ENCODE measurements around the gene KREMEN1. TPM values are rescaled to one million over a fixed set of nuclear protein-coding genes. Genes with fewer than 3 reads are reported as not detected.

Gene KREMEN1
- total RNA-seq, 1 experiment from 2014 or later: 5.8 TPM

- Mint-ChIP-seq H3K4me3 (peak overlapping the region; percentile 77), H3K9me3 (no peaks in the 10 kb centered on the region), H3K36me3 (no peaks in the 10 kb centered on the region), H3K27me3 (ENCODE audit: low read depth) (no peaks in the 10 kb centered on the region), H3K4me1 (peaks cover 39% of the 10 kb centered on the region), H3K27ac (peak overlapping the region; percentile 98; the same call in 1 of the 2 replicates)
- ChIA-PET CTCF (interaction anchor here (0.6 to 3.2 kb wide), 14 partner anchors 10 to 257 kb away, joined by 3 to 34 read pairs (median 4); no protein-coding TSS in a partner anchor), POLR2A (interaction anchor here (2.3 kb wide), 1 partner anchor 26 kb away, joined by 8 read pairs; no protein-coding TSS in a partner anchor)
- TF ChIP-seq E2F5 (CRISPR knock-in tag; IDR thresholded peaks at IDR 0.05): no peak; the same call in 1 of the 2 replicates
- TF ChIP-seq MAX (CRISPR knock-in tag; IDR thresholded peaks at IDR 0.05): no peak
- no peak for TF ChIP-seq ATF2 (CRISPR knock-in tag; IDR thresholded peaks at IDR 0.05; ENCODE audit: borderline replicate concordance, low read depth)
- no peak for TF ChIP-seq MLX (CRISPR knock-in tag; IDR thresholded peaks at IDR 0.05)
- peak; percentile 63; the same call in 1 of the 2 replicates for TF ChIP-seq ZNF263 (CRISPR knock-in tag; IDR thresholded peaks at IDR 0.05; ENCODE audit: low read depth)
- no peak for TF ChIP-seq USF1 (CRISPR knock-in tag; IDR thresholded peaks at IDR 0.05)
- no peak for TF ChIP-seq ZBTB21 (CRISPR knock-in tag; IDR thresholded peaks at IDR 0.05; ENCODE audit: borderline replicate concordance)
- TF ChIP-seq PRDM15 (CRISPR knock-in tag; IDR thresholded peaks at IDR 0.05): peak; percentile 97
- TF ChIP-seq JAZF1 (CRISPR knock-in tag; IDR thresholded peaks at IDR 0.05): no peak
- TF ChIP-seq ZNF425 (CRISPR knock-in tag; conservative IDR thresholded peaks at IDR 0.05): no peak
- no peak for TF ChIP-seq PRRX2 (CRISPR knock-in tag; IDR thresholded peaks at IDR 0.05)
- TF ChIP-seq E2F4 (CRISPR knock-in tag; IDR thresholded peaks at IDR 0.05; ENCODE audit: borderline replicate concordance, low read depth): no peak
- TF ChIP-seq ZNF671 (CRISPR knock-in tag; IDR thresholded peaks at IDR 0.05): no peak
- TF ChIP-seq MYBL2 (CRISPR knock-in tag; IDR thresholded peaks at IDR 0.05): no peak
- no peak for TF ChIP-seq CBFB (CRISPR knock-in tag; IDR thresholded peaks at IDR 0.05; ENCODE audit: low read depth)
- peak; percentile 70 for TF ChIP-seq GABPB1 (CRISPR knock-in tag; IDR thresholded peaks at IDR 0.05)
- no peak for TF ChIP-seq ZNF317 (CRISPR knock-in tag; IDR thresholded peaks at IDR 0.05; ENCODE audit: borderline replicate concordance, low read depth)
- no peak for TF ChIP-seq NR1H2 (CRISPR knock-in tag; IDR thresholded peaks at IDR 0.05)
- TF ChIP-seq TEAD4 (CRISPR knock-in tag; IDR thresholded peaks at IDR 0.05): no peak
- no peak for TF ChIP-seq ZNF232 (CRISPR knock-in tag; IDR thresholded peaks at IDR 0.05)
- no peak for TF ChIP-seq IRF2 (CRISPR knock-in tag; IDR thresholded peaks at IDR 0.05; ENCODE audit: borderline replicate concordance, low read depth)
- DNase-seq (ENCODE audit: low spot score) (peak; percentile 71), ATAC-seq (peak; percentile 70)
Measured at GRCh38 chr22:29030618-29031226, 42.1 kb upstream of the KREMEN1 start.

All from WTC11 (cell line).